PC-3 (cell line): Measurements from ENCODE around the gene TEX51.

Experiments
- EZH2phosphoT487 ChIP-seq: fragments of 300-600 bp; sonication (generic); IDR thresholded peaks from 2 replicates; pipeline ENCODE4 v1.6.1; 2018; ENCODE audit warnings: mild to moderate bottlenecking, antibody characterized with exemption, low read length, borderline replicate concordance
- TF ChIP-seq, protein P1 (sequence below): fragments of 300-600 bp; sonication (generic); conservative IDR thresholded peaks from 2 replicates; pipeline ENCODE4 v1.5.1; 2017; ENCODE audit warnings: antibody characterized with exemption, low read depth, mild to moderate bottlenecking, low read length

DNA sequence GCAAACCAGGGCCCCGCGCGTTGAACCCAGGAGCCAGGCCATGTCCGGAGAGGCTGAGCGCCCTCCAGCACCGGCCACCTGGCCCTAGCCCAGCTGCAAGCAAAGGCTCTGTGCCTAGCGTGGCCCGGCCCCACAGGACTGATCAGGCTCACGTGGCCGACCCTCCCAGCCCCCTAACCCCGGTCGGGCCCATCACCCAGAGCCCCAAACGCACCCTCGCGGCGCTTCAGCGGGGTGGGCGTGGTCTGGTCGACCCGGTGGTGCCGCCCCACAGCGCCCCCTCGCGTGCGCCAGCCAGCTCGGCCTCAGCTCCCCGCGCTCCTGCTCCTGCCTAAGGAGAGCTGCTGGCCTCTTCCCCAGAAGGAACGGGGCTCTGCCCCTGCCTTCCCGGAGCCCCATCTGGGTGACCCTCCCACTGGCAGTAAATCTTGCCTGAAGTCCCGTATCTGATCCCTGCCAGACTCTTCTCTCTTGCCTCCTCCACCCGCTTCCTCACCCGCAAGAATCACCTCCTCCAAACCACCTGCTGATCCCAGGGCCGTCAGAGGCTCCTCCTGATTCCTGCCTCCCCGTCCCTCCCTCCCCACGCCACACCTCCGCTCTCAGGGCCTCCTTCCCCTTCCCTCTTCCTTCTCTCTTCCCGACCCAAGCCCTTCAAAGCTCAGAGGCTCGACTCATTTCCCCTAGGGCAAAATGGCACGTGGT is 12.3 kb upstream of the TEX51 start:
- TF ChIP-seq, protein P1, sequence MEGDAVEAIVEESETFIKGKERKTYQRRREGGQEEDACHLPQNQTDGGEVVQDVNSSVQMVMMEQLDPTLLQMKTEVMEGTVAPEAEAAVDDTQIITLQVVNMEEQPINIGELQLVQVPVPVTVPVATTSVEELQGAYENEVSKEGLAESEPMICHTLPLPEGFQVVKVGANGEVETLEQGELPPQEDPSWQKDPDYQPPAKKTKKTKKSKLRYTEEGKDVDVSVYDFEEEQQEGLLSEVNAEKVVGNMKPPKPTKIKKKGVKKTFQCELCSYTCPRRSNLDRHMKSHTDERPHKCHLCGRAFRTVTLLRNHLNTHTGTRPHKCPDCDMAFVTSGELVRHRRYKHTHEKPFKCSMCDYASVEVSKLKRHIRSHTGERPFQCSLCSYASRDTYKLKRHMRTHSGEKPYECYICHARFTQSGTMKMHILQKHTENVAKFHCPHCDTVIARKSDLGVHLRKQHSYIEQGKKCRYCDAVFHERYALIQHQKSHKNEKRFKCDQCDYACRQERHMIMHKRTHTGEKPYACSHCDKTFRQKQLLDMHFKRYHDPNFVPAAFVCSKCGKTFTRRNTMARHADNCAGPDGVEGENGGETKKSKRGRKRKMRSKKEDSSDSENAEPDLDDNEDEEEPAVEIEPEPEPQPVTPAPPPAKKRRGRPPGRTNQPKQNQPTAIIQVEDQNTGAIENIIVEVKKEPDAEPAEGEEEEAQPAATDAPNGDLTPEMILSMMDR: peak; percentile 44
- no peak for TF ChIP-seq EZH2phosphoT487
